ENCODE results near the gene CYP2U1. TPM values are rescaled to one million over a fixed set of nuclear protein-coding genes. Genes with fewer than 3 reads are reported as not detected.
A peak's percentile ranks its signal among the peaks of the same experiment; 100 is the strongest.

Gene CYP2U1
- polyA plus RNA-seq, 3 donors: 0.77 to 1.7 (median 1.5) TPM

DNA sequence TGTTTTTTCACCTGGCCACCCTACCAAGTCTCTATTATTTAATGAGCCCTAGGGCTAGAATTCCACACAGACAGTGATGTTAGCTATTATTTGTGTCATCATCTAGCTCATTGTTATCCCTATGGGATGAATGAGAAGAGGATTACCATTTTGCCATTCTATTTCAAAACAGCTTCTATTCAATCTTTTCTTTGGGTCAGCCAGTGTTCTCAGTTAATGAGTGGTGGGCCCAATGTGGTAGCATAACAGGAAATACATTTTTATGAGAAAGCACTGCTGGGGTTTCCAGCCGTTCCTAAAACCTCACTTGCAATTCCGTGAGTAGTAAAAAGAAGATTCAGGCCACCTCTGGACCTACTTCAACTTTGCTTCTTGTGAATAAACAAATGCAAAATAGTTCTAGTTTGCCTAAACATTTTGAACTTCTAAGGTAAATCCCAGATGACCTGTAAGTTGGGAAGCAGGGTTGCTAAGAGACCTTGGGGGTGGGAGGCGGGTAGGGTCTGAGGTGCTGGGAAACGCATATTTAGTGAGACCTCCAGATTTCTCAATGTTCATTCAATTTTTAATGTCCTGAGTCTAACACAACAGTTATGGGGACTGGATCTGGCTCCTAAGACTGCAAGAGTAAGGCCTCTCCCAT is 24.8 kb upstream of the CYP2U1 start:
- Histone ChIP-seq H3K4me3 (replicated peaks in 1 of 3; ENCODE audit: low read depth in 2 of 3, low read length in 3 of 3) (no peak overlapping the region), H4K20me1 (ENCODE audit: insufficient read depth, low read length) (peaks cover 41% of the 10 kb centered on the region), H3K36me3 (replicated peaks in 1 of 2; ENCODE audit: control insufficient read depth in 1 of 2, insufficient read depth in 2 of 2, low read length in 2 of 2) (peaks cover 53 to 100% of the 10 kb centered on the region in 2 donors), H3K79me2 (ENCODE audit: insufficient read depth, low read length) (peaks cover 4% of the 10 kb centered on the region), H3K27me3 (ENCODE audit: control insufficient read depth in 2 of 2, insufficient read depth in 2 of 2, low read length in 2 of 2) (no peaks in the 10 kb centered on the region), H3K9ac (ENCODE audit: insufficient read depth, low read length, poor library complexity, severe bottlenecking) (no peak overlapping the region), H3K27ac (ENCODE audit: low read depth in 1 of 2, low read length in 2 of 2) (no peak overlapping the region), H3K4me2 (replicated peaks; ENCODE audit: extremely low read depth, low read length, poor library complexity, severe bottlenecking) (no peak overlapping the region), H2AFZ (ENCODE audit: insufficient read depth, low read depth, low read length, poor library complexity, severe bottlenecking) (no peak overlapping the region), H3K4me1 (ENCODE audit: control insufficient read depth in 1 of 2, insufficient read depth in 2 of 2, low read length in 2 of 2) (no peaks in the 10 kb centered on the region), H3K9me3 (replicated peaks in 1 of 2; ENCODE audit: control insufficient read depth in 1 of 2, insufficient read depth in 1 of 2, low read length in 2 of 2) (no peaks in the 10 kb centered on the region)
- Mint-ChIP-seq H3K27ac (no peak overlapping the region), H3K36me3 (peaks cover 72 to 94% of the 10 kb centered on the region in 2 donors), H3K9me3 (peaks cover 0 to 9% (median 5%) of the 10 kb centered on the region in 7 donors), H3K27me3 (ENCODE audit: low read depth in 3 of 3) (no peaks in the 10 kb centered on the region), H3K4me1 (peaks cover 3% of the 10 kb centered on the region), H3K4me3 (no peak overlapping the region)
- TF ChIP-seq, protein P1, sequence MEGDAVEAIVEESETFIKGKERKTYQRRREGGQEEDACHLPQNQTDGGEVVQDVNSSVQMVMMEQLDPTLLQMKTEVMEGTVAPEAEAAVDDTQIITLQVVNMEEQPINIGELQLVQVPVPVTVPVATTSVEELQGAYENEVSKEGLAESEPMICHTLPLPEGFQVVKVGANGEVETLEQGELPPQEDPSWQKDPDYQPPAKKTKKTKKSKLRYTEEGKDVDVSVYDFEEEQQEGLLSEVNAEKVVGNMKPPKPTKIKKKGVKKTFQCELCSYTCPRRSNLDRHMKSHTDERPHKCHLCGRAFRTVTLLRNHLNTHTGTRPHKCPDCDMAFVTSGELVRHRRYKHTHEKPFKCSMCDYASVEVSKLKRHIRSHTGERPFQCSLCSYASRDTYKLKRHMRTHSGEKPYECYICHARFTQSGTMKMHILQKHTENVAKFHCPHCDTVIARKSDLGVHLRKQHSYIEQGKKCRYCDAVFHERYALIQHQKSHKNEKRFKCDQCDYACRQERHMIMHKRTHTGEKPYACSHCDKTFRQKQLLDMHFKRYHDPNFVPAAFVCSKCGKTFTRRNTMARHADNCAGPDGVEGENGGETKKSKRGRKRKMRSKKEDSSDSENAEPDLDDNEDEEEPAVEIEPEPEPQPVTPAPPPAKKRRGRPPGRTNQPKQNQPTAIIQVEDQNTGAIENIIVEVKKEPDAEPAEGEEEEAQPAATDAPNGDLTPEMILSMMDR (IDR thresholded peaks at IDR 0.05): no peak
- no peak for DNase-seq
- intact Hi-C loops (cut with micrococcal nuclease): no loop called here
- WGBS (ENCODE audit: insufficient coverage): no CpG with 5 or more reads among the region's 4 CpGs

DNA sequence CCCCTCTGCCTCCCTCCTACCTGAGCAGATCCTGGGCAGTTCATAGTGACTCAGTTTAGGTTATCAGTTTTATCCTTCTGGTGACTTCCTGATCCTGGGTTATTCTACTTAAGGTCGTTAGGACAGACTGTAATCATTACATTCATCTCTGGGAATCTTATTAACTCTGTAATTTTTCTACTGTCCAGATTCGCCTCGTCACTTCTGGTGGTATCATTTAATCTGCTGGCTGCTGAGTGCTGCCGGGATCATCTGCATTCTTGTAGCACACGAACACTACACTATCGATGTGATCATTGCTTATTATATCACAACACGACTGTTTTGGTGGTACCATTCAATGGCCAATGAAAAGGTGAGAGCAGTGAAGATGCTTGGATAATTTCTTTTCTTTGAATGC is 23.0 kb upstream of the CYP2U1 start:
- H3K27me3 ChIP-seq (ENCODE audit: control insufficient read depth in 2 of 2, insufficient read depth in 2 of 2, low read length in 2 of 2): no peaks in the 10 kb centered on the region
- no peak overlapping the region for H2AFZ ChIP-seq (ENCODE audit: insufficient read depth, low read depth, low read length, poor library complexity, severe bottlenecking)
- H3K27ac ChIP-seq (ENCODE audit: low read depth in 1 of 2, low read length in 2 of 2): no peak overlapping the region
- Mint-ChIP-seq H3K4me3 (no peak overlapping the region), H3K4me1 (peaks cover 7% of the 10 kb centered on the region), H3K36me3 (peaks cover 62 to 80% of the 10 kb centered on the region in 2 donors), H3K27ac (peak overlapping the region in 1 of 7 donors; percentile 8), H3K9me3 (peaks cover 0 to 8% (median 5%) of the 10 kb centered on the region in 7 donors), H3K27me3 (ENCODE audit: low read depth in 3 of 3) (no peaks in the 10 kb centered on the region)
- 96% methylated on average over 4 of the region's 7 CpGs for WGBS (ENCODE audit: insufficient coverage)
- peaks cover 27% of the 10 kb centered on the region for H4K20me1 ChIP-seq (ENCODE audit: insufficient read depth, low read length)
- no peaks in the 10 kb centered on the region for H3K9me3 ChIP-seq (replicated peaks in 1 of 2; ENCODE audit: control insufficient read depth in 1 of 2, insufficient read depth in 1 of 2, low read length in 2 of 2)
- peaks cover 2 to 8% of the 10 kb centered on the region in 2 donors for H3K4me1 ChIP-seq (ENCODE audit: control insufficient read depth in 1 of 2, insufficient read depth in 2 of 2, low read length in 2 of 2)
- H3K36me3 ChIP-seq (replicated peaks in 1 of 2; ENCODE audit: control insufficient read depth in 1 of 2, insufficient read depth in 2 of 2, low read length in 2 of 2): peaks cover 46 to 94% of the 10 kb centered on the region in 2 donors
- H3K79me2 ChIP-seq (ENCODE audit: insufficient read depth, low read length): no peaks in the 10 kb centered on the region
- no peak for DNase-seq
- H3K9ac ChIP-seq (ENCODE audit: insufficient read depth, low read length, poor library complexity, severe bottlenecking): no peak overlapping the region
- intact Hi-C loops (cut with micrococcal nuclease): no loop called here
- TF ChIP-seq, protein P1 (IDR thresholded peaks at IDR 0.05): no peak
- no peak overlapping the region for H3K4me2 ChIP-seq (replicated peaks; ENCODE audit: extremely low read depth, low read length, poor library complexity, severe bottlenecking)
- no peak overlapping the region for H3K4me3 ChIP-seq (replicated peaks in 1 of 3; ENCODE audit: low read depth in 2 of 3, low read length in 3 of 3)

Data from CD14-positive monocyte (primary cell).